ENCODE results near the gene DLGAP1.

DNA sequence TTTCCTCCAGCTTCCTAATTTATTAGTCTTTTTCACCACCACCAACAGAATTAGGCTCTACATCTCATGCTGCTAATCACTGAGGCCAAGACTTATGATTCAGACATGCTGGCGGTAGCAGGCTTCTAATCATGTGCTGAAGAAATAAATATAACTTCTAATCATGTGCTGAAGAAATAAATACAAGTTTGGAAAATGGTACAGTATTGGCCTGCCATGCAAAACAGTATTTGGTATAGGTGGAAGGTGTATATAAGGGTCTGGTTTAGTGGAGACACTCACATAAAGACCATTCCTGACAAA, 764.4 kb downstream of the DLGAP1 start:
- TF ChIP-seq, protein P1, sequence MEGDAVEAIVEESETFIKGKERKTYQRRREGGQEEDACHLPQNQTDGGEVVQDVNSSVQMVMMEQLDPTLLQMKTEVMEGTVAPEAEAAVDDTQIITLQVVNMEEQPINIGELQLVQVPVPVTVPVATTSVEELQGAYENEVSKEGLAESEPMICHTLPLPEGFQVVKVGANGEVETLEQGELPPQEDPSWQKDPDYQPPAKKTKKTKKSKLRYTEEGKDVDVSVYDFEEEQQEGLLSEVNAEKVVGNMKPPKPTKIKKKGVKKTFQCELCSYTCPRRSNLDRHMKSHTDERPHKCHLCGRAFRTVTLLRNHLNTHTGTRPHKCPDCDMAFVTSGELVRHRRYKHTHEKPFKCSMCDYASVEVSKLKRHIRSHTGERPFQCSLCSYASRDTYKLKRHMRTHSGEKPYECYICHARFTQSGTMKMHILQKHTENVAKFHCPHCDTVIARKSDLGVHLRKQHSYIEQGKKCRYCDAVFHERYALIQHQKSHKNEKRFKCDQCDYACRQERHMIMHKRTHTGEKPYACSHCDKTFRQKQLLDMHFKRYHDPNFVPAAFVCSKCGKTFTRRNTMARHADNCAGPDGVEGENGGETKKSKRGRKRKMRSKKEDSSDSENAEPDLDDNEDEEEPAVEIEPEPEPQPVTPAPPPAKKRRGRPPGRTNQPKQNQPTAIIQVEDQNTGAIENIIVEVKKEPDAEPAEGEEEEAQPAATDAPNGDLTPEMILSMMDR (IDR thresholded peaks at IDR 0.05) = no peak
- TF ChIP-seq ZFX (IDR thresholded peaks at IDR 0.05; ENCODE audit: borderline replicate concordance) = no peak
